Natural killer cell treated with Interleukin-12 subunit alpha and Interleukin-12 subunit beta and Interleukin-15 and Interleukin-18, amount 100 ng/mL, for 72 hours (primary cell): ENCODE data around the gene NDE1. TPM values are rescaled to one million over a fixed set of nuclear protein-coding genes. Genes with fewer than 3 reads are reported as not detected.
"Not testable (repeated sequence)": the region's sequence is repeated elsewhere in the genome, so short reads cannot be mapped to it uniquely, and the experiment has no call there.

ENCODE experiments used
- ATAC-seq, 2 donors: fragments of 150-1000 bp; cut with Tn5 transposase in 1 of 2; sonication (Bioruptor Pico), chemical (Tn5 transposase) in 1 of 2; 2 replicates each; pipeline ENCODE4 v1.10.0; 2021
- DNase-seq: peaks from one replicate; pipeline ENCODE4 v3.0.0; 2022; ENCODE audit warnings: low spot score
- H3K27ac Mint-ChIP-seq, 2 donors: 1 replicate in 1 of 2; 2 replicates in 1 of 2; pipeline ENCODE4 v1.8.0; 2022; ENCODE audit warnings: mixed read lengths in 2 of 2, mild to moderate bottlenecking in 1 of 2, moderate library complexity in 1 of 2
- H3K27me3 Mint-ChIP-seq, 2 donors: 1 replicate in 1 of 2; 2 replicates in 1 of 2; pipeline ENCODE4 v1.8.0; 2022; ENCODE audit warnings: mixed read lengths in 2 of 2
- H3K36me3 Mint-ChIP-seq: one replicate; pipeline ENCODE4 v1.8.0; 2022; ENCODE audit warnings: mixed read lengths
- H3K4me1 Mint-ChIP-seq, 2 donors: 1 replicate in 1 of 2; 2 replicates in 1 of 2; pipeline ENCODE4 v1.8.0; 2022; ENCODE audit warnings: low read depth in 2 of 2, mixed read lengths in 2 of 2, mild to moderate bottlenecking in 1 of 2
- H3K4me3 Mint-ChIP-seq: one replicate; pipeline ENCODE4 v1.8.0; 2022; ENCODE audit warnings: mixed read lengths
- H3K9me3 Mint-ChIP-seq: 2 replicates; pipeline ENCODE4 v1.8.0; 2022; ENCODE audit warnings: mixed read lengths
- total RNA-seq, 2 donors: library from RNA; stranded (reverse); gene quantifications; one replicate each; pipeline ENCODE4 v1.2.3, GENCODE V29; 2022

The NDE1 gene
- total RNA-seq, 2 donors from 2014 or later, result 95.0 to 151 TPM

GRCh38 chr16:15652293-15653001 is 2.4 kb downstream of the NDE1 start:
- Mint-ChIP-seq H3K4me3 (peak overlapping the region; percentile 99), H3K27ac (peak overlapping the region in 1 of 2 donors; percentile 64), H3K9me3 (no peaks in the 10 kb centered on the region), H3K27me3 (no peaks in the 10 kb centered on the region), H3K4me1 (peaks cover 27 to 30% of the 10 kb centered on the region in 2 donors), H3K36me3 (no peaks in the 10 kb centered on the region)
- DNase-seq, result no peak
- ATAC-seq, result no peak

GRCh38 chr16:15653227-15653626 is 3.2 kb downstream of the NDE1 start:
- H3K4me1 Mint-ChIP-seq, result peaks cover 30 to 33% of the 10 kb centered on the region in 2 donors
- H3K4me3 Mint-ChIP-seq, result peak overlapping the region; percentile 10
- DNase-seq, result no peak
- H3K27ac Mint-ChIP-seq, result peak overlapping the region in 1 of 2 donors; percentile 64
- no peak for ATAC-seq
- no peaks in the 10 kb centered on the region for H3K36me3 Mint-ChIP-seq
- H3K27me3 Mint-ChIP-seq, result no peaks in the 10 kb centered on the region
- no peaks in the 10 kb centered on the region for H3K9me3 Mint-ChIP-seq

DNA sequence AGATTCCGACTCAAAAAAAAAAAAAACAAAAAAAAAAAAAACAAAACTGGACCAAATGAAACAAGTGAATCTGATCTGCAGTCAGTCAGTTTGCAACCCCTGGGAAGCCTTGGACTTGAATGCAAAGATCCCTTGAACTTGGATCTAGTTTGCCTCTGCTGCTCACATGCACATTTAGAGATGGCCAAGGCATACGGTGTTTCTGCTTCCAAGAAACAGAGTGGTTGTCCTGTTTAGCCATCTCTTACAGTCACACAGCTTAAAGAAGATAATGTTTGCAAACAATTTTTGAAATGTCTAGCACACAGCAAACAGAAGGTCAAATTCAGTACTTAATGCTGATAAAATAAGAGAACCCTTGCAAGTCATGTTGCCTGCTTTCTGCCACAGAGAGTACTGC is 4.5 kb downstream of the NDE1 start:
- H3K27ac Mint-ChIP-seq, result no peak overlapping the region
- no peak overlapping the region for H3K4me3 Mint-ChIP-seq
- no peaks in the 10 kb centered on the region for H3K27me3 Mint-ChIP-seq
- ATAC-seq (no peak), DNase-seq (peak; percentile 45)
- H3K4me1 Mint-ChIP-seq, result peaks cover 33 to 37% of the 10 kb centered on the region in 2 donors
- no peaks in the 10 kb centered on the region for H3K36me3 Mint-ChIP-seq
- no peaks in the 10 kb centered on the region for H3K9me3 Mint-ChIP-seq

GRCh38 chr16:15655561-15655960 is 5.5 kb downstream of the NDE1 start:
- H3K4me1 Mint-ChIP-seq, result peaks cover 35 to 40% of the 10 kb centered on the region in 2 donors

DNA sequence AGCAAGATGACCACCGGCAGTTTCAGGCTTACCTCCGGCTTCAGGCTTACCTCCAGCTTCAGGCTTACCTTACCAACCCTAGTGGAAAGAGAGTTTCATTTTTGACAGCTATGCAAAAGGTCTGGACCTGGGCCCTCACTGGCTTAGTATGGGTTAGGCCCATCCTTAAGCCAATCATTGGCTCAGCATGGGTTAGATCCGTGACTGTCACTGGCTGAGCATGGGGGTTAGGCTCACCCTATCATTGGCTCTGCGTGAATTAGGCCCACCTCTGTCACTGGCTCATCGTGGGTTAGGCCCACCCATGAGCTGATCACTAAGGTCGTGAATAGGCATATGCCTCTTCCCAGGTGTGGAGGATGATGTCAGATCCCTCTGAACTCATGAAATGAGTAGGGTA is 8.1 kb downstream of the NDE1 start:
- H3K27ac Mint-ChIP-seq, result peak overlapping the region in 1 of 2 donors; percentile 92
- H3K4me1 Mint-ChIP-seq, result peaks cover 38 to 47% of the 10 kb centered on the region in 2 donors
- H3K27me3 Mint-ChIP-seq, result no peaks in the 10 kb centered on the region
- no peak for DNase-seq
- no peaks in the 10 kb centered on the region for H3K9me3 Mint-ChIP-seq
- ATAC-seq, result peak in 1 of 2 donors; percentile 54
- peaks cover 6% of the 10 kb centered on the region for H3K36me3 Mint-ChIP-seq
- H3K4me3 Mint-ChIP-seq, result no peak overlapping the region

More at GRCh38 chr16:15655561-15655960, 5.5 kb downstream of the NDE1 start:
- not testable (repeated sequence) for H3K27me3 Mint-ChIP-seq, H3K9me3 Mint-ChIP-seq, H3K4me3 Mint-ChIP-seq, H3K27ac Mint-ChIP-seq, DNase-seq, H3K36me3 Mint-ChIP-seq, ATAC-seq

GRCh38 chr16:15658556-15658955 is 8.5 kb downstream of the NDE1 start:
- H3K27me3 Mint-ChIP-seq, result no peaks in the 10 kb centered on the region
- no peaks in the 10 kb centered on the region for H3K9me3 Mint-ChIP-seq
- H3K4me3 Mint-ChIP-seq, result peak overlapping the region; percentile 51
- no peak for ATAC-seq
- DNase-seq, result no peak
- peak overlapping the region; percentile 80 to 92 for H3K27ac Mint-ChIP-seq
- peaks cover 10% of the 10 kb centered on the region for H3K36me3 Mint-ChIP-seq
- H3K4me1 Mint-ChIP-seq, result peaks cover 36 to 48% of the 10 kb centered on the region in 2 donors

GRCh38 chr16:15660203-15660601 is 10.2 kb downstream of the NDE1 start:
- H3K27ac Mint-ChIP-seq, result peak overlapping the region; percentile 63 to 67
- DNase-seq, result no peak
- peaks cover 10% of the 10 kb centered on the region for H3K36me3 Mint-ChIP-seq
- ATAC-seq, result no peak
- peaks cover 36 to 48% of the 10 kb centered on the region in 2 donors for H3K4me1 Mint-ChIP-seq
- no peaks in the 10 kb centered on the region for H3K9me3 Mint-ChIP-seq
- H3K4me3 Mint-ChIP-seq, result peak overlapping the region; percentile 32
- no peaks in the 10 kb centered on the region for H3K27me3 Mint-ChIP-seq

GRCh38 chr16:15665107-15665506 is 15.1 kb downstream of the NDE1 start:
- DNase-seq (no peak), ATAC-seq (no peak)
- Mint-ChIP-seq H3K4me3 (no peak overlapping the region), H3K4me1 (peaks cover 21 to 23% of the 10 kb centered on the region in 2 donors), H3K36me3 (peaks cover 10% of the 10 kb centered on the region), H3K27ac (no peak overlapping the region), H3K9me3 (no peaks in the 10 kb centered on the region), H3K27me3 (no peaks in the 10 kb centered on the region)

DNA sequence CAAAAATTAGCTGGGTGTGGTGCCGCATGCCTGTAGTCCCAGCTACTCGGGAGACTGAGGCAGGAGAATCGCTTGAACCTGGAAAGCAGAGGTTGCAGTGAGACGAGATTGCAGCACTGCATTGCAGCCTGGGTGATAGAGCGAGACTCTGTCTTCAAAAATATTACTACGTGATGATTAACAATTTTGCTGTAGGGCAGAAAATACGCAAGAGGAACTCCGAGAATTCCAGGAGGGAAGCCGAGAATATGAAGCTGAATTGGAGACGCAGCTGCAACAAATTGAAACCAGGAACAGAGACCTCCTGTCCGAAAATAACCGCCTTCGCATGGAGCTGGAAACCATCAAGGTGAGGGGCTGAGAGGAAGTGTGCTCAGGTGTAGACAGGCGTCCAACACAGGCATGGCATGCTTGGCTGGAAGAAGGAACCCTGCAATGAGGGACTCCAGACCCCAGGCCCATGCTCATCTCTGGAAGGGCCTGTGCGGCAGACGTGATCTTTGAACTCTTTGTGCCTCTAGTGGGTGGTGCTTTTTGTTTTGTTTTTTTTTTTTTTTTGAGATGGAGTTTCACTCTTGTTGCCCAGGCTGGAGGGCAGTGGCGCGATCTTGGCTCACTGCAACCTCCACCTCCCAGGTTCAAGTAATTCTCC is 17.2 kb downstream of the NDE1 start:
- H3K27ac Mint-ChIP-seq, result no peak overlapping the region
- H3K27me3 Mint-ChIP-seq, result no peaks in the 10 kb centered on the region
- peaks cover 7 to 19% of the 10 kb centered on the region in 2 donors for H3K4me1 Mint-ChIP-seq
- H3K36me3 Mint-ChIP-seq, result peaks cover 10% of the 10 kb centered on the region
- no peak for DNase-seq
- no peak overlapping the region for H3K4me3 Mint-ChIP-seq
- ATAC-seq, result no peak
- H3K9me3 Mint-ChIP-seq, result no peaks in the 10 kb centered on the region

DNA sequence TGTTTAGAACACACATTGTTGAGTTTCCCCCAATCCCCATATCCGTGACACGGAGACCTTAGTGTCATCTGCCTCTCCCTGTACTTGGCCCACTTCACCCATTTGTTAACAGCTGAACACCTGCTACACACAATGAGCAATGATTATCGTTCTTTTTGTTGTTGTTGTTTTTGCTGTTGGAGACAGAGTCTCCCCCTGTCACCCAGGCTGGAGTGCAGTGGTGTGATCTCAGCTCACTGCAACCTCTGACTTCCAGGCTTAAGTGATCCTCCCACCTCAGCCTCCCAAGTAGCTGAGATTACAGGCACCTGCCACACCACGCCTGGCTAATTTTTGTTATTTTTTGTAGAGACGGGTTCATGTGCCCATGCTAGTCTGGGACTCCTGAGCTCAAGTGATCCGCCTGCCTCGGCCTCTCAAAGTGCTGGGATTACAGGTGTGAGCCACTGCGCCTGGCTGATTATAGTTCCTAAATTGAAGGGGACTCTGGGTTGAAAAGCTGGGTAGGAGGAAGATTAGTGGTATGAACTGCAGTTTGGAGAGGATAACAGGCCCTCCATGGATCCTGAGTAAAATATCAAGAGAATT is 21.6 kb downstream of the NDE1 start:
- Mint-ChIP-seq H3K27ac (peak overlapping the region; percentile 85 to 93), H3K9me3 (no peaks in the 10 kb centered on the region), H3K4me1 (peaks cover 20 to 35% of the 10 kb centered on the region in 2 donors), H3K4me3 (no peak overlapping the region), H3K36me3 (no peaks in the 10 kb centered on the region), H3K27me3 (no peaks in the 10 kb centered on the region)
- DNase-seq (no peak), ATAC-seq (no peak)

DNA sequence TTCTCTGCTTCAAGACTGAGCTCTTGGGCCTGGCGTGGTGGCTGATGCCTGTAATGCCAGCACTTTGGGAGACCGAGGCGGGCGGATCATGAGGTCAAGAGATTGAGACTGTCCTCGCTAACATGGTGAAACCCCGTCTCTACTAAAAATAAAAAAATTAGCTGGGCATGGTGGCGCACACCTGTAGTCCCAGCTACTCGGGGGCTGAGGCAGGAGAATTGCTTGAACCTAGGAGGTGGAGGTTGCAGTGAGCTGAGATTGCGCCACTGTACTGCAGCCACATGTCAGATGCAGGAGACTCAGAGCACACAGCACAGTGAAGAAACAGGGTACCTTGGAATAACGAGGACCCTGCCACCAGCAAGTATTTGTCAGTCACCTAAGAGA is 22.1 kb downstream of the NDE1 start:
- DNase-seq, H3K4me3 Mint-ChIP-seq, H3K9me3 Mint-ChIP-seq, H3K36me3 Mint-ChIP-seq, ATAC-seq, H3K27me3 Mint-ChIP-seq: not testable (repeated sequence)
- Mint-ChIP-seq H3K27ac (peak overlapping the region; percentile 85 to 93), H3K4me1 (peaks cover 20 to 37% of the 10 kb centered on the region in 2 donors)

DNA sequence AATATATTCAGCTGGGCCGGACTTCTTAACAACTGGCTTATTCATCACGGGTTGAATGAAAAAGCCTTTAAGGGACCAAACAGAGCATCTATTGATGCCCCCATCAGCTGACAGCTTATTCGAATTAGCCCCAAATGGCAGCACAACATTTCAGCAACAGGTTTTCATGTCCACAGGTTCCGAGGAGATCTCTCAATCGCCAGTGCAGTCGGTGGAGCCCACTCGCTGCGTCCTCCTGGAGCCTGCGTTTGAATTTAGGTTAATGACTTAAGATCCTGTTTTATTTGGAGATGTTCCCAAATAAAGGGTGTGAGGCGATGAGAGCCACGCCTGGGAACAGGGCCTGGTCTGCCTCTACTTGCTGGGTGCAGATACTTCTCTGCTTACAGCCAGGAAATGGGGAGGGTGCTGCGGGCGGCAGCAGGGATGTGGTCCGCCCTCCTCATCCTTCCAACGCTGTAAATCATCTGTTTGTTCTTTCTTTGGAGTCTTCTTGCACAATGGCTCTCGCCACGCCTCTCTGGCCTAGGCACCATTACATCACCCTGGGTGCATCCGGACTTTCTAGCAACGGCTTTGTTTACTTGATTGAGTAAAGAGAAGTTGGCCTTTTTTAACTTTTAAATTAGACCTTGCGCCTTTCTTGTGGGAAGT is 22.6 kb downstream of the NDE1 start:
- ATAC-seq (peak; percentile 90 to 96), DNase-seq (peak; percentile 82)
- no peaks in the 10 kb centered on the region for H3K9me3 Mint-ChIP-seq
- H3K36me3 Mint-ChIP-seq, result no peaks in the 10 kb centered on the region
- H3K4me3 Mint-ChIP-seq, result peak overlapping the region; percentile 58
- peaks cover 20 to 38% of the 10 kb centered on the region in 2 donors for H3K4me1 Mint-ChIP-seq
- no peaks in the 10 kb centered on the region for H3K27me3 Mint-ChIP-seq
- peak overlapping the region; percentile 85 to 93 for H3K27ac Mint-ChIP-seq

GRCh38 chr16:15674571-15674970 is 24.5 kb downstream of the NDE1 start:
- DNase-seq, result no peak
- H3K4me1 Mint-ChIP-seq, result peaks cover 20 to 40% of the 10 kb centered on the region in 2 donors
- H3K4me3 Mint-ChIP-seq, result no peak overlapping the region
- no peaks in the 10 kb centered on the region for H3K27me3 Mint-ChIP-seq
- H3K27ac Mint-ChIP-seq, result peak overlapping the region; percentile 85 to 93
- H3K36me3 Mint-ChIP-seq, result peaks cover 6% of the 10 kb centered on the region
- ATAC-seq, result no peak
- no peaks in the 10 kb centered on the region for H3K9me3 Mint-ChIP-seq
